HG02588 (cell line): ENCODE data around the gene NFE2L3.
"Not testable (repeated sequence)": the region's sequence is repeated elsewhere in the genome, so short reads cannot be mapped to it uniquely, and the experiment has no call there.

Experiments used
- ATAC-seq: cut with Tn5 transposase; IDR thresholded peaks from one replicate; pipeline ENCODE4 v1.9.1; 2021; ENCODE audit warnings: mild to moderate bottlenecking, moderate library complexity; ENCODE audit not compliant: unreplicated experiment

NFE2L3 gene

DNA sequence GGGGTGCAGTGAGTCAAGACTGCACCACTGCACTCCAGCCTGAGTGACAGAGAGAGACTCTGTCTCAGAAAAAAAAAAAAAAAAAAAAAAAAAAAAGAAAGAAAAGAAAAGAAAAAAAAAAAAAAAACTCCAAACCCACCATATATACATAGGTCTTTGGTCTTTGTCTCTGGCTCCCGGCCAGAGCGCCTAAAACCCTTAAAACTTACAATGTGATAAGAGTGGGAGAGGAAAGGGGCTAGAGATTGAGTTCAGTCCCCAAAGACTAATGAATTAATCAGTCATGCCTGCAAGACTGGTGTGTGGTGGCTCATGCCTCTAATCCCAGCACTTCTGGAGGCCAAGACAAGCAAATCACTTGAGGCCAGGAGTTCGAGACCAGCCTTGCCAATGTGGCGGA is 6.8 kb upstream of the NFE2L3 start:
- no peak for ATAC-seq

DNA sequence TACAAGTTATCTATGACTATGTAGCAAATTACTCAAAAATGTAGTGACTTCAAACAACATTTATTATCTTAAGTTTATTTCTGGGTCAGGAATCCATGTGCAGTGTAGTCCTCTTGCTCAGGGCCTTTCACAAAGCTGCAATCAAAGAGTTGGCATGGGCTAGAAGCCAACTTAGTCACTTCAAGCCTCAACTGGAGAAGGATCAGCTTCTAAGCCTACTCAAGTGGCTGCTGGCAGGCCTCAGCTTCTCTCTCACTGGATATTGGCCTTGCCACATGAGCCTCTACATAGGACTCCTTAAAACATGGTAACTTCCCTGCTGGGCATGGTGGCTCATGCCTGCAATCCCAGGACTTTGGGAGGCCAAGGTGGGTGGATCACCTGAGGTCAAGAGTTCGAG is 5.0 kb upstream of the NFE2L3 start:
- ATAC-seq, result no peak

DNA sequence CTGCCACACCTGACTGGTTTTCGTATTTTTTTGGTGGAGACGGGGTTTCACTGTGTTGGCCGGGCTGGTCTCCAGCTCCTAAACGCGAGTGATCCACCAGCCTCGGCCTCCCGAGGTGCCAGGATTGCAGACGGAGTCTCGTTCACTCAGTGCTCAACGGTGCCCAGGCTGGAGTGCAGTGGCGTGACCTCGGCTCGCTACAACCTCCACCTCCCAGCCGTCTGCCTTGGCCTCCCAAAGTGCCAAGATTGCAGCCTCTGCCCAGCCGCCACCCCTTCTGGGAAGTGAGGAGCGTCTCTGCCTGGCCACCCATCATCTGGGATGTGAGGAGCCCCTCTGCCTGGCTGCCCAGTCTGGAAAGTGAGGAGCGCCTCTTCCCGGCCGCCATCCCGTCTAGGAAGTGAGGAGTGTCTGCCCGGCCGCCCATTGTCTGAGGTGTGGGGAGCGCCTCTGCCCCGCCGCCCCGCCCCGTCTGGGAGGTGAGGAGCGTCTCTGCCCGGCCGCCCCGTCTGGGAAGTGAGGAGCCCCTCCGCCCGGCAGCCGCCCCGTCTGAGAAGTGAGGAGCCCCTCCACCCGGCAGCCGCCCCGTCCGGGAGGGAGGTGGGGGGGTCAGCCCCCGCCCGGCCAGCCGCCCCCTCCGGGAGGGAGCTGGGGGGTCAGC is 4.2 kb upstream of the NFE2L3 start:
- not testable (repeated sequence) for ATAC-seq

DNA sequence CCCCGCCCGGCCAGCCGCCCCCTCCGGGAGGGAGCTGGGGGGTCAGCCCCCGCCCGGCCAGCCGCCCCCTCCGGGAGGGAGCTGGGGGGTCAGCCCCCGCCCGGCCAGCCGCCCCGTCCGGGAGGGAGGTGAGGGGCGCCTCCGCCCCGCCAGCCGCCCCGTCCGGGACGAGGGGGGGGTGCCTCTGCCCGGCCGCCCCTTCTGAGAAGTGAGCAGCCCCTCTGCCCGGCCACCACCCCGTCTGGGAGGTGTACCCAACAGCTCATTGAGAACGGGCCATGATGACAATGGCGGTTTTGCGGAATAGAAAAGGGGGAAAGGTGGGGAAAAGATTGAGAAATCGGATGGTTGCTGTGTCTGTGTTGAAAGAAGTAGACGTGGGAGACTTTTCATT is 3.7 kb upstream of the NFE2L3 start:
- not testable (repeated sequence) for ATAC-seq

DNA sequence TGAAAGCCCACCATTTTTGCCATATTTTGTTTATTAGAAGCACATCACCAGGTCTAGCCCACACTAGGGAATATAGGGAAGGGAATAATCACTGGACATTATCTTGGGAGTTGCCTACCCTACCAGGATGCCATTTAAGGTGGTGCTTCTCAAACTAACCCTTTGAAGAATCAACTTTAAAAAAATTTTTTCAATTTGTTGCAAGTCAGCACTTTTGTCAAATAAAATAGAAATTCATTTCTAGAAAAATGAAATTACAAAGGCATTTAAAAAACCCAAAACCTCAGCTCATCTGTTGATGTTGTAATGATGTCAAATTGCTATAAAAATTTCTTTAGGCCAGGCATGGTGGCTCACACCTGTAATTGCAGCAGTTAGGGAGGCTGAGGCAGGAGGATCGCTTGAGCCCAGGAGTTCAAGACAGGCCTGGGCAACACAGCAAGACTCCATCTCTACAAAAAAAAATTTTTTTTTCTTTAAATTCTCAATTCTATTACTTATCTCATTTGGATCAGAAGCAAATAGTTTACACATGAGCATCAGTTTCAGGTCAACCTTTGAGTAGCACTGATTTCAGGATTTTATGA is 2.5 kb upstream of the NFE2L3 start:
- no peak for ATAC-seq

DNA sequence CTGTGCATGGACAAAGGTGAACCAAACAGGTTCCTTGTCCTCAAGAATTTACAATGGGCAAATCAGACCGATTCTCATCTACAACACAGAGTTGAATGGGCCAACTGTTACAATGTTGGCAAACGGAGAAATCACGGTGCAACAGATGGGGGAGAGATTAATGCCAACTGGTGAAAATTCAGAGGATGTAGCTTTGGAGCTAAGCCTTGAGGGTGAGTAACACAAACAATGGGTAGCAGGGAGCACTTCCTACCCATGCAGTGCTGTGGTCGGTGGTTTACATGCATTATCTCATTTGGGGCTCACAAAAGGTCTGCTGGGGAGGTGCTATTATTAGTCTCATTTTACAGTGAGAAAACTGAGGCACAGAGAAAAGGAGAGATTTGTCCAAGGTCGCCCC is 902 bp upstream of the NFE2L3 start:
- ATAC-seq, result no peak

DNA sequence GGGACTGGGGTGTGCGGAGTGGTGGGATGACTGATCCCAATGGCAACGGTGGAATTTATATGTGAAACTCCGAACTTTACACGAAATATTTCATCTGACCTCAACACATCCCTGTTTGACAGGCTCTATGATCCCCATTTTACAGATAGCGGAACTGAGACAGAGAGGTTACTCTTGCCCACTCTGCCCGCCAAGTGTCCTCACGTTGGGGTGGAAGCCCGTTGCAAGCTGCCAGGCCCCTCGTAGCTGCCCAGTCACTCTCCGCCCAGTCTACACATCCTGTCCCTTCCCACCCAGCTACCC is 397 bp upstream of the NFE2L3 start:
- no peak for ATAC-seq

DNA sequence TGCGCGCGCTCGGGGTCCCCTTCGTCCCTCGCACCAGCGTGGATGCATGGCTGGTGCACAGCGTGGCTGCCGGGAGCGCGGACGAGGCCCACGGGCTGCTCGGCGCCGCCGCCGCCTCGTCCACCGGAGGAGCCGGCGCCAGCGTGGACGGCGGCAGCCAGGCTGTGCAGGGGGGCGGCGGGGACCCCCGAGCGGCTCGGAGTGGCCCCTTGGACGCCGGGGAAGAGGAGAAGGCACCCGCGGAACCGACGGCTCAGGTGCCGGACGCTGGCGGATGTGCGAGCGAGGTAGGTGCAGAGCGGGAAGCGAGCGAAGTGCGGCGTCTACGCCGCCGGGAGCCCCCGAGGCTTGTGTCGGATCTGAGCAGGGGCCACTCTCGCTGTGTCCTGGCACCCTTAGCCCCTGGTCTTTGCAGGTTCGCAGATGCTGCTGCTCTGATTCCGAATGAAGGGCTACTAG is 813 bp downstream of the NFE2L3 start:
- peak; percentile 13 for ATAC-seq

DNA sequence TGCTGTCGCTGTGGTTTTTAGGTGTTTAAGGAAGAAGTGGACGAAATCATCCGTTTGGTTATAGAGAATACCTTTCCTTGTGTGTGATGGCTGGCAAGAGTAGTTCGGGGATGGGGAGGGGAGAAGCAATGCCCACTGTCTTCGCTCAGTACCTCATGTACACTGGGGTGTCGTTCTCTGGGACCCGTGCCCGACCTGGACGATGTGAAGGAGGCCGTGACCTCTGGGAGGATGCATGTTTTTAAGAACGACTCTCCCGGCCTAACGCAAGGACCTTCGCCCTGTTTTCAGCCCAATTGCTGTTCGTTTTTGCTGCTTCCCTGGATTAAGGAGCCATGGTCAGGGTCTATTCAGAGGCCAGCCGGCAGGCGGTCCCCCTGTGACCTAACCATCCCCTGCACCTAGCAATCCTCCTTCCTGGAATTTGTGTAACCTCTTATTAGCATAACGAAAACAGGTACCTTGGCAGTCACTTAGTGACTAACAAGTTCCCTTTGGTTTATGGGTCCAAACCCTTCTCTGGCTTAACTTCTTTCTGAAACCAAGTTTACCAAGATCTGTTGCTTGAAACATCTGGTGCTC is 1.3 kb downstream of the NFE2L3 start:
- ATAC-seq, result no peak

DNA sequence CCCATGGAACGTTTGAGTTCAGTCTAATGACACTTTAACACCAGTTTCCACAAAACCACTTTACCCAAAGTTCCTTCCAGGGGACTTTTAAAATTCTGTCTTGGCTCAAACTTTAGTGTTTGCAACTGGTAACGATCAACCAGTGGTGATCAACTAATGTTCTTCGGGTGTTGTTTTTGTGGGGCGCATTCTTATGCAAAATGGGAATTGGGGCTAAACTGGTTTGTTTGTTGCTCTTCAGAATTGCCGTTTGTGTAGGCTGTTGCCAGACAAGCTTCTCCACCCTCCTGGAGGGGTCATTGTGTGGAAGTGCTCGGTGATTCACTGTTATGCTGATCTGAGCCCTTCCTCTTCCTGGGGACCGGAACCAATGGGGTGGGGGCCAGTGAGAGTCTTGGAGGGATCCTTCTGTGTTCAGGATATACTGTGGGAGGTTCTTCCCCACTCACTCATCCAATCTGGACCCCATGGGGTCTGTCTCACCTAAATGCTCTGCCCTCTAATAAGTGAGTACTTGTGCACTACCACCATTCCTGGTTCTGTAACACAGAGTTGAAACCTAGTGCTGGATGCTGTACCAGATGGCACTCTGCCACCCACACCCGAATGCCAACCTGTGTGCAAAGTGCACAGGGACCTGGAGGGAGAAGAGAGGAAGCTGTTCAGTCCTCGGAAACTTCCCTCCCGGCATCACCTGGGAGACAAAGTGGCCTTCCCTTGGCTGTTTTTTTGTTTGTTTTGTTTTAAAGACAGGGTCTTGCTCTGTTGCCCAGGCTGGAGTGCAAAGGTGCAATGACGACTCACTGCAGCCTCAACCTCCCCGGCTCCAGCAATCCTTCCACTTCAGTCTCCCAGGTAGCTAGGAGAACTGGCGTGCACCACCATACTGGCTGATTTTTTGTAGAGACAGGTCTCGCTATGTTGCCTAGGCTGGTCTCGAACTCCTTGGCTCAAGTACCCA is 2.1 kb downstream of the NFE2L3 start:
- no peak for ATAC-seq

DNA sequence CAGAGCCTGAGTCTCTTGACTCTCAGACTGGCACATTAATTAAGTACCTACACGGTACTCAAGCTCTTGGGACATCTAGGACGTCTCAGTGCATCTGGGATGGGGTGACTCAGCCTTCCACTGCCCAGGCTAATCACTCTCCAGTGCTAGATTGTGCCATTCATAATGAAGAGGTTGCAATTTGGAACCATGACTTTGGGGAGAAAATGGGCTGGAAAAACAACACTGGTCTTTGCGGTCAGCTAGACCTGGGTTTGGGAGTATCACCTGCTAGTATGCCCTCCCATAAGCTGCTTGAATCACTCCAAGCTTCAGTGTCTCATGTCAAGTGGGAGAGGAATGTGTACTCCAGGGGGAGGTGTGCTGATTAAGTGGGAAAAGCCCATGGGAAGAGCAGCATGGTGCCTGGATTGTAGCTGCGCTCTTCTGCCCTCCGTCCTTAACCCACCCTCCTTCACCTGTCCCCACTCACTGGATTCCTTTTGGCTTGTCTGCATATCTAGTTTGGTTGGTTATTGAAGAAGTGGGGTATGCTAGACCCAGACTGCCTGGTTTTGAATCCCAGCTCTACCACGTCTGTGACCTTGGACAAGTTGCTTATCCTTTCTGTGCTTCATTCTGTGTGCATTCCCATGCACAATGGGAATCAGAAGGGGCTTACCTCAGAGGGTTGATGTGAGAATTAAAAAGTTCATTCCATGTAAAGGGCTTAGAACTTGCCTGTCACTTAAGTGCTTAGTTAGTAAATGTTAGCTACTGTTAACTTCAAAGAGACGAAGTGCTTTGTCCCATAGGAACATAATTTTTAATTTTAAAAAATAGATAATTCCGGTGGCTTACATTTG is 3.8 kb downstream of the NFE2L3 start:
- no peak for ATAC-seq

DNA sequence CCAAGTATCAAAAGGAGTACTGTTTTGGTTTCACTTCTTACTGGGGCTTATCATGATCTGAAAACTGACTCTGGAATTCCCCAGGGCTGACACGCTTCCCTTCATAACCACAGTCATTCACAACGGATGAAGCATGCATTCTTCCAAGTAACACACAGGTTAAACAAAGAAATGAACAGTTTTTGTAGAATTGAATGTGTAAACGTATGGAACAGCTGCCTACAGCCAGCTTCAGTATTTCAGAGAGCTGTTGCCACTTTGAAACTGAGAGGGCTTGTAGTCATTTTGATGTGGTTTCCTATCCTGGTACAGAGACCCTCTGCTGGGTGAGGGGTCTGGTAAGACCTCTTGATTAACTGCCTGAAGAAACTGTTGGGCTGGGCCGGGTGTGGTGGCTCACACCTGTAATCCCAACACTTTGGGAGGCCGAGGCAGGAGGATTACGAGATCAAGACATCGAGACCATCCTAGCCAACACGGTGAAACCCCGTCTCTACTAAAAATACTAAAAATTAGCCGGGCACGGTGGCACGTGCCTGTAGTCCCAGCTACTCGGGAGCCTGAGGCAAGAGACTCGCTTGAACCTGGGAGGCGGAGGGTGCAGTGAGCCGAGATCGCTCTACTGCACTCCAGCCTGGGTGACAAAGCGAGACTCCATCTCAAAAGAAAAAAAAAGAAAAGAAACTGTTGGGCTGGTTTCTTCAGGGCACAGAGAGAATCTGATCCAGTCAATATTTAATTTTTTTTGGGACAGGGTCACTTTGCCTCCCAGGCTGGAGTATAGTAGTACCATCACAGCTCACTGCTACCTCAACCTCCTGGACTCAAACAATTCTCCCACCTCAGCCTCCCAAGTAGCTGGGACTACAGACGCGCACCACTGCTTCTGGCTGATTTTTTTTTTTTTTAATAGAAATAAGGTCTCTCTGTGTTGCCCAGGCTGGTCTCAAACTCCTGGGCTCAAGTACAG is 4.7 kb downstream of the NFE2L3 start:
- ATAC-seq, result peak; percentile 28

DNA sequence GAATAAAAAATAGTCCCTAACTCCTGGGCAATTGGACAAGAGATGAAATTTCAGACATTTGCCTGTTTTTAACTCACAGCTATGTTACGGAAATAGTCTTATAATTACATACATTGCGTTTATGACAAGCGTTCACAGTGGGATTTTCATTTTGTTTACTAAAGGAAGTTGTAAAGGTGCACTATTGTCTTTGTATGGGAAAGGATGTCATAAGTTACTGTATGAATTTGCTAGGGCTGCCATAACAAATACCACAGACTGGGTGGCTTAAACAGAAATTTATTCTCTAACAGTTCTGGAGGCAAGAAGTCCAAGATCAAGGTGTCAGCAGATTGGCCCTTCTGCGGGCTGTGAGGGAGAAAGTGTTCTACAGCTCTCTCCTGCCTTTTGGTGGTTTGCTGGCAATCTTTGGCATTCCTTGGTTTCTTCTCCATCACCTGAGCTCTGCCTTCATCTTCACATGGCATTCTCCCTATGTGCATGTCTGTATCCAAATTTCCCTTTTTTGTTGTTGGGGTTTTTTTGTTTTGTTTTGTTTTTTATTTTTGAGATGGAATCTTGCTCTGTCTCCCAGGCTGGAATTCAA is 5.6 kb downstream of the NFE2L3 start:
- ATAC-seq, result no peak

DNA sequence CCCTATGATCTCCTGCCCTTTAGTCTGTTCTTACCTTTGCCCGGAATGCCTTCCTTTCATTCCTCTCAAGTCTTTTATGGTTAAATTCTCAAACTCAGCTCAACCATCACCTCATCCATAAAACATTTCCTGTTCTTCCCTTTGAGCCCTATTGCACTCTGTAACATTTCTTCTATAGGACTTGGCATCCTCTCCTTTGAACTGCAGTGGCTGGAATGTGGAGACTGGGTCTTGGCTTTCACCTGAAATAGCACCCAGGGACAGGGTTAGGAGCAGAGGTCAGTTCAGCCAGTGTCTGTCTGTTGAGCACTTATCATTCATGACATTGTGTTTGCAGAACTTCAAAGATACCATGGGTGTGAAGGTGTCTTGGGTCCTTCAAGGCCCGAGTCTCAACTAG is 7.2 kb downstream of the NFE2L3 start:
- no peak for ATAC-seq

DNA sequence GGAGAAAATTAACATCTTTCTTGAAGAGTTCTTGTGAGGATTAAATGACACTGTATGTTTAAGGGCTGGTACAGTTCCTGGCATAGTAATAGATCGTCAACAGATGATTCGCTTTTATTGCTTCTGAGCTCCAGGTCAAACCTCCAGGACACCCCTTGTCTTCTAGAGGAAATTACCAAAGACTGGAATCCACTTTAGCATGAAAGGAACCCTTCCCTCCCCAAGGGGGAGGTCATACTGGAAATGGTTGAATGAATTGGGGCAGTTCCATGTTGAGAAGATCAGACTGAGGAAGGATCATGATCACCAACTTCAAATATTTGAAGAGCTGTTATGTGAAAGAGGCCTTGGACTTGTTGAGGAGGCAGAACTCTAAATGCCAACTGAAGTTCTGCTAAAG is 8.9 kb downstream of the NFE2L3 start:
- ATAC-seq, result no peak

DNA sequence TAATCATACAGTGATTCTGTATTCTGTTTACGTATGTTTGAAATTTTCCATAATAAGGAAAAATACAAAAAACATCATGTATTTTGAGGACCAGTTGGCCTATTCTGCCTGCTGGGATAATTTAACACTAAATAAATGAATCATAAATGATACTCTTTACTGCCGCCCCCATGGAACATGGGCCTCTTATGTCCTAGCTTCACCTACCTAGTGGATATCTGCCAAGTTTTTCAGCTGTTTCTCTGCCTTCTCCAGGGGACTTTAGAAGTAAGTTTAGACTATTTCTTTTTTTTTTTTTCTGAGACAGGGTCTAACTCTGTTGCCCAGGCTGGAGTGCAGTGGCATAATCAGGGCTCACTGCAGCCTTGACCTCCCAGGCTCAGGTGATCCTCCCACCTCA is 10.4 kb downstream of the NFE2L3 start:
- ATAC-seq, result no peak

DNA sequence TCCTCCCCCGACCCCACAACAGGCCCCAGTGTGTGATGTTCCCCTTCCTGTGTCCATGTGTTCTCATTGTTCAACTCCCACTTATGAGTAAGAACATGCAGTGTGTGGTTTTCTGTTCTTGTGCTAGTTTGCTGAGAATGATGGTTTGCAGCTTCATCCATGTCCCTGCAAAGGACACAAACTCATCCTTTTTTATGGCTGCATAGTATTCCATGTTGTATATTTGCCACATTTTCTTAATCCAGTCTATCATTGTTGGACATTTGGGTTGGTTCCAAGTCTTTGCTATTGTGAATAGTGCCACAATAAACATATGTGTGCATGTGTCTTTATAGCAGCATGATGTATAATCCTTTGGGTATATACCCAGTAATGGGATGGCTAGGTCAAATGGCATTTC is 11.8 kb downstream of the NFE2L3 start:
- ATAC-seq, result not testable (repeated sequence)

DNA sequence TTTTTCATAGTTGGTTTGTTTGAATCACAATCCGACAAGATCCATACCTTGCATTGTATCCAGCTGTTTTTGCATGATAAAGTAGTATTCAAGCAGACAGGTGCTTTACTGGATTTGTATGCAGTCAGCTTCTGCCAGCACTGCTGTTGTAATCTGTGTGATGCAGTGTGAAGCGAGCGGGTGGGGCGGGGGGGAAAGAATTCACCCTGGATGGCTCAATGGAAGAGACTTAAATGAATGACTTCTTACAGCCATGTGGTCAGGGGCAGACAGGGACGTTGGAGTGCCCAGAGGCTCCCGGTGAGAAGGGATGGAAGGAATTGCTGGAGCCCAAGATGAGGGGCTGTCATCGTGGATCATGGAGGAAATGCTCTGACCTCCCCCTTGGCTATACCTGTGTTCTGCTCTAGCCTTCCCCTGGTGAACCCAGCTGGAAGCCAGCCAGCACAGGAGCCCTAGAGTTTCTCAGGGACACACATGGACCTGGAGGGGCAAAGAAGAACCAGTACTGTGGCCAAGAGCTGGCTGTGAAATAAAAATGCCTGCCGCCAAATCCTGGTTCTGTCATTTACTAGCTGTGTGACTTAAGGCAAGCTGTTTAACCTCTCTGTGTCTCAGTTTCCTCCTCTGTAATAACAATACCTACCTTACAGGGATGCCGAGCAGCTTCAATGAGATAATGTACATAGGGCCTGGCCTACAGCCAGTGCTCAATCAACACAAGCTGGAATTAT is 14.1 kb downstream of the NFE2L3 start:
- ATAC-seq, result no peak
